ENCODE data around the gene TMEM30A.

GRCh38 chr6:75329703-75330102, 45.1 kb upstream of the TMEM30A start:
- TF ChIP-seq CTCF (IDR thresholded peaks at IDR 0.05) (no peak), POLR2AphosphoS5 (IDR thresholded peaks at IDR 0.05; ENCODE audit: low read depth, low read length) (no peak)
